Lung (tissue), 12 donors: ENCODE data around the gene IFIT2. TPM values are rescaled to one million over a fixed set of nuclear protein-coding genes. Genes with fewer than 3 reads are reported as not detected.

Experiments used
- ATAC-seq: fragments of 200-7000 bp; cut with Tn5 transposase; one replicate; pipeline ENCODE4 v1.9.1; 2020; ENCODE audit warnings: moderate number of reproducible peaks; ENCODE audit not compliant: insufficient read depth, low FRiP score
- DNase-seq, 3 donors: peaks; one replicate each; pipeline ENCODE4 v3.0.0-alpha.2; 2013 to 2017
- H3K27ac ChIP-seq, 2 donors: one replicate each; pipeline ENCODE4 v1.5.1; 2013; ENCODE audit warnings: mild to moderate bottlenecking in 2 of 2, moderate library complexity in 2 of 2, control low read depth in 1 of 2, inconsistent platforms in 1 of 2, low read depth in 1 of 2, low read length in 1 of 2
- H3K27me3 ChIP-seq, 3 donors: one replicate each; pipeline ENCODE4 v1.5.1; 2013; ENCODE audit warnings: low read length in 2 of 3; ENCODE audit not compliant: control insufficient read depth in 3 of 3, insufficient read depth in 3 of 3
- H3K36me3 ChIP-seq, 4 donors: one replicate each; pipeline ENCODE4 v1.5.1; 2013; ENCODE audit warnings: low read length in 4 of 4, mild to moderate bottlenecking in 1 of 4, moderate library complexity in 1 of 4; ENCODE audit not compliant: control insufficient read depth in 4 of 4, insufficient read depth in 4 of 4
- H3K4me1 ChIP-seq, 5 donors: one replicate each; pipeline ENCODE4 v1.5.1; 2013; ENCODE audit warnings: low read length in 5 of 5, mild to moderate bottlenecking in 2 of 5, moderate library complexity in 1 of 5; ENCODE audit not compliant: control insufficient read depth in 5 of 5, insufficient read depth in 5 of 5
- H3K4me3 ChIP-seq: one replicate; pipeline ENCODE4 v1.5.1; 2013; ENCODE audit warnings: mild to moderate bottlenecking, control low read depth, moderate library complexity
- H3K9ac ChIP-seq, 2 donors: one replicate each; pipeline ENCODE4 v1.5.1; 2013; ENCODE audit warnings: low read length in 2 of 2, control low read depth in 1 of 2; ENCODE audit not compliant: insufficient read depth in 1 of 2
- H3K9me3 ChIP-seq, 4 donors: one replicate each; pipeline ENCODE4 v1.5.1; 2013; ENCODE audit warnings: low read length in 3 of 4, mild to moderate bottlenecking in 1 of 4, moderate library complexity in 1 of 4; ENCODE audit not compliant: control insufficient read depth in 4 of 4, insufficient read depth in 3 of 4
- CTCF ChIP-seq: IDR thresholded peaks from 2 replicates; pipeline ENCODE4 v1.5.1; 2012; ENCODE audit warnings: mild to moderate bottlenecking; ENCODE audit errors: control extremely low read depth, extremely low read depth
- WGBS, 2 donors: extraction: QIAGEN DNeasy Blood & Tissue Kit; methylation state at CpG; one replicate each; pipeline ENCODE4 v1.1.7; 2013; 5-methylcytosine and 5-hydroxymethylcytosine counted together
- polyA plus RNA-seq, 2 donors: library from polyadenylated mRNA; stranded (reverse); fragments of 200-250 nt; gene quantifications; one replicate each; pipeline ENCODE4 v1.2.1, GENCODE V29; 2013
- total RNA-seq, 2 donors: library from RNA; depleted of rRNA in 1 of 2; stranded (reverse); fragments of >200 nt in 1 of 2; gene quantifications; one replicate each; pipeline ENCODE4 v1.2.1, GENCODE V29; 2014 to 2021
- donor health status: control.
- donor health status: control.
- donor health status: Bipolar disorder and iron deficiency.
- donor health status: healthy.
- donor health status: DM: yes; HTN: yes; CAD: no.

The IFIT2 gene
- total and polyA plus RNA-seq, 4 donors, result 8.1 to 17.8 (median 14.1) TPM

- Histone ChIP-seq H3K9ac (no peak overlapping the region), H3K36me3 (no peaks in the 10 kb centered on the region), H3K27ac (no peak overlapping the region), H3K27me3 (no peaks in the 10 kb centered on the region), H3K4me3 (no peak overlapping the region), H3K9me3 (no peaks in the 10 kb centered on the region), H3K4me1 (peaks cover 0 to 11% (median 3%) of the 10 kb centered on the region in 5 donors)
- no peak for TF ChIP-seq CTCF
- no peak for DNase-seq
- ATAC-seq, result no peak
- 81 to 96% methylated on average over 1 of the region's 1 CpG for WGBS, 2 donors
Measured at GRCh38 chr10:89263531-89263930, 38.3 kb upstream of the IFIT2 start.

- 71 to 87% methylated on average over 1 of the region's 1 CpG for WGBS, 2 donors
- H3K27ac ChIP-seq, result no peak overlapping the region
- H3K4me3 ChIP-seq, result no peak overlapping the region
- ATAC-seq (no peak), DNase-seq (no peak)
- H3K9me3 ChIP-seq, result no peaks in the 10 kb centered on the region
- H3K4me1 ChIP-seq, result peaks cover 0 to 3% (median 0%) of the 10 kb centered on the region in 5 donors
- no peak overlapping the region for H3K9ac ChIP-seq
- H3K36me3 ChIP-seq, result no peaks in the 10 kb centered on the region
- no peak for TF ChIP-seq CTCF
- no peaks in the 10 kb centered on the region for H3K27me3 ChIP-seq
Measured at GRCh38 chr10:89266721-89267453, 35.0 kb upstream of the IFIT2 start.

- H3K9ac ChIP-seq, result no peak overlapping the region
- no peak overlapping the region for H3K27ac ChIP-seq
- H3K9me3 ChIP-seq, result no peaks in the 10 kb centered on the region
- DNase-seq (no peak), ATAC-seq (no peak)
- 87 to 88% methylated on average over 3 of the region's 3 CpGs for WGBS, 2 donors
- no peaks in the 10 kb centered on the region for H3K27me3 ChIP-seq
- TF ChIP-seq CTCF, result no peak
- H3K4me1 ChIP-seq, result peaks cover 0 to 3% (median 0%) of the 10 kb centered on the region in 5 donors
- no peaks in the 10 kb centered on the region for H3K36me3 ChIP-seq
- H3K4me3 ChIP-seq, result no peak overlapping the region
Measured at GRCh38 chr10:89269433-89270152, 32.3 kb upstream of the IFIT2 start.
